Endothelial cell of umbilical vein (primary cell): Measurements from ENCODE around the gene ARID1B. TPM values are rescaled to one million over a fixed set of nuclear protein-coding genes. Genes with fewer than 3 reads are reported as not detected.
A peak's percentile ranks its signal among the peaks of the same experiment; 100 is the strongest.

ENCODE experiments used
- BruUV-seq: library from RNA; stranded (reverse); fragments of 400-500 nt; replicated peaks from 2 replicates; lab custom pipeline; 2021; lab: Mats Ljungman, UMichigan
- CTCF ChIA-PET: fragments of 300-600, 350-600 bp; sonication (Branson Sonifier 250); formaldehyde crosslinking; loops from one replicate; lab custom pipeline; 2021; ENCODE audit warnings: antibody characterized with exemption, inconsistent platforms; lab: Charles Lee
- POLR2A ChIA-PET: fragments of 300-600, 350-600 bp; sonication (Branson Sonifier 250); formaldehyde crosslinking; loops from one replicate; lab custom pipeline; 2021; ENCODE audit warnings: antibody characterized with exemption, inconsistent platforms; lab: Charles Lee
- DNase-seq: peaks from one replicate; pipeline ENCODE4 v3.0.0-alpha.2; 2011; ENCODE audit warnings: low read depth, low spot score
- FAIRE-seq: peaks from 2 replicates; lab custom pipeline; 2011; peaks lifted over from hg19 to GRCh38; lab: Jason Lieb, UNC
- H2AFZ ChIP-seq: 2 replicates; pipeline ENCODE4 v1.6.0; 2012; ENCODE audit warnings: low read depth, low read length, control low read depth, inconsistent platforms
- H3K27ac ChIP-seq: 2 replicates; pipeline ENCODE4 v1.5.1; 2011; ENCODE audit warnings: low read depth, mild to moderate bottlenecking, control low read depth, low read length, moderate library complexity; ENCODE audit not compliant: insufficient read depth
- H3K27me3 ChIP-seq, 2 experiments: 2 replicates each; pipeline versions ENCODE4 v1.6.0 to v1.6.1; 2011; ENCODE audit warnings: low read length in 2 of 2, mixed read lengths in 1 of 2; ENCODE audit not compliant: control insufficient read depth in 2 of 2, insufficient read depth in 2 of 2
- H3K36me3 ChIP-seq, 2 experiments: 2 replicates in 1 of 2; 3 replicates in 1 of 2; pipeline ENCODE4 v1.5.1; 2011; ENCODE audit warnings: low read length in 2 of 2, mild to moderate bottlenecking in 1 of 2, moderate library complexity in 1 of 2; ENCODE audit not compliant: control insufficient read depth in 2 of 2, insufficient read depth in 2 of 2; ENCODE audit errors: extremely low read depth in 1 of 2
- H3K4me1 ChIP-seq: 3 replicates; pipeline ENCODE4 v1.5.1; 2011; ENCODE audit warnings: mild to moderate bottlenecking, low read length; ENCODE audit not compliant: control insufficient read depth, insufficient read depth; ENCODE audit errors: extremely low read depth
- H3K4me2 ChIP-seq: 2 replicates; pipeline ENCODE4 v1.6.1; 2011; ENCODE audit warnings: low read length, control low read depth, mixed read lengths; ENCODE audit not compliant: insufficient read depth
- H3K4me3 ChIP-seq, 3 experiments: fragments of 200-600 bp in 1 of 3; sonication (generic), shearing (Covaris generic) in 1 of 3; replicated peaks in 1 of 3; 2 replicates each; pipeline ENCODE4 v1.5.1; 2011 to 2016; ENCODE audit warnings: control low read depth in 3 of 3, low read length in 3 of 3, mild to moderate bottlenecking in 2 of 3, inconsistent platforms in 1 of 3, low read depth in 1 of 3, moderate library complexity in 1 of 3; ENCODE audit not compliant: insufficient read depth in 1 of 3
- H3K79me2 ChIP-seq: 2 replicates; pipeline ENCODE4 v1.6.0; 2012; ENCODE audit warnings: low read length, inconsistent platforms; ENCODE audit not compliant: control insufficient read depth, insufficient read depth
- H3K9ac ChIP-seq: replicated peaks from 2 replicates; pipeline ENCODE3; 2011; ENCODE audit warnings: low read length, control low read depth; ENCODE audit not compliant: insufficient read depth; ENCODE audit errors: extremely low read depth
- H3K9me1 ChIP-seq: replicated peaks from 3 replicates; pipeline ENCODE4 v1.6.0; 2011; ENCODE audit warnings: mild to moderate bottlenecking, low read length; ENCODE audit not compliant: control insufficient read depth, insufficient read depth; ENCODE audit errors: extremely low read depth
- H3K9me3 ChIP-seq: replicated peaks from 2 replicates; pipeline ENCODE4 v1.5.1; 2012; ENCODE audit warnings: low read length, inconsistent platforms; ENCODE audit not compliant: control insufficient read depth, insufficient read depth
- H4K20me1 ChIP-seq: replicated peaks from 2 replicates; pipeline ENCODE3; 2011; ENCODE audit warnings: mild to moderate bottlenecking, low read length; ENCODE audit not compliant: control insufficient read depth, insufficient read depth; ENCODE audit errors: extremely low read depth
- GATA2 ChIP-seq: IDR thresholded peaks from 2 replicates; pipeline ENCODE4 v1.7.0; 2011; ENCODE audit warnings: low read depth, mild to moderate bottlenecking, moderate library complexity, mixed read lengths, low read length; ENCODE audit not compliant: insufficient read length, insufficient read depth
- dilution Hi-C: fragments of 300-500 bp; cut with MboI; formaldehyde crosslinking; loops from one replicate; pipeline ENCODE4 v1.15.0; 2019; ENCODE audit warnings: low sequenced_read_pairs; ENCODE audit not compliant: extremely low pct_ligation_motif_present
- intact Hi-C: fragments of 100-400 bp; cut with micrococcal nuclease; formaldehyde crosslinking; loops from one replicate; pipeline ENCODE4 v1.10.0; 2022
- polyA plus RNA-seq, 4 experiments: library from polyadenylated mRNA; depleted of rRNA in 3 of 4; stranded (reverse) in 3 of 4; unstranded in 1 of 4; fragments of >200 nt; gene quantifications; 2 replicates each; pipeline versions ENCODE4 v1.2.1 to v1.2.3, GENCODE V29; 2011 to 2012; ENCODE audit warnings: missing spikeins in 1 of 4
- total RNA-seq: library from RNA; stranded (reverse); gene quantifications from 2 replicates; pipeline ENCODE4 v1.2.3, GENCODE V29; 2021
- TF ChIP-seq, protein P1 (sequence below), 2 donors: IDR thresholded peaks; 1 replicate in 1 of 2; 2 replicates in 1 of 2; pipeline ENCODE4 v1.5.1; 2011; ENCODE audit warnings: low read length in 2 of 2, mild to moderate bottlenecking in 2 of 2, moderate library complexity in 2 of 2, control low read depth in 1 of 2, inconsistent platforms in 1 of 2, low read depth in 1 of 2; ENCODE audit not compliant: insufficient read depth in 1 of 2; ENCODE audit errors: extremely low read depth in 1 of 2

Gene ARID1B
- total and polyA plus RNA-seq, 2 donors (not counting 3 experiments of a cell fraction or from before 2014, with no cell fraction given) = 21.8 to 89.5 TPM

DNA sequence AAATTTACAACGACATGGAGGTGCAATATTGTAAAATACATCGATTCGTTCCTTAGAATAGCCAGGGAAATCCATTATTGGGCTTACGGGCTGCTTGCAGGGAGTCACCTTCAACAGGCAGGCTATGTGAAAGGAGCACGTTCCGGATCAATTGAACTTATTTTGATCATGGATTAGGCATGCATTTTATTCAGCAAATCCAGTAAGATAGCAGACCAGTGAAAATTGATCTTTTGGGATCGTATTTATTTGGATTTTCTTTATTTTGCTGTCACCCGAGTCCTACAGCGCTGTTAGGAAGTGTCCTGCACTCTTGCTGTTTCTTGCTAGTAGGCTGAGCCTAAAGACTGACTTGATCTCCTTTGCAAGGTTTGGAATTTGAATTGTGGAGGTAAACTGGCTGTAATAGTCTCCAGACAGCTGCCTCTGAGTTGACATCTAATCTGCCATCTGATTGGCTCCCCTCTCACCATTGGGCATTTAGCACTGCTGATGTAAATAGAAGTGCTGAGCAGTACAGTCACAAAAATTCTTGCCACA, 3.0 kb downstream of the ARID1B start:
- H3K9me1 ChIP-seq = no peaks in the 10 kb centered on the region
- DNase-seq (peak; percentile 91), FAIRE-seq (peak; percentile 58)
- peak overlapping the region; percentile 87 for H3K9ac ChIP-seq
- peak; percentile 14 for TF ChIP-seq GATA2
- TF ChIP-seq, protein P1, sequence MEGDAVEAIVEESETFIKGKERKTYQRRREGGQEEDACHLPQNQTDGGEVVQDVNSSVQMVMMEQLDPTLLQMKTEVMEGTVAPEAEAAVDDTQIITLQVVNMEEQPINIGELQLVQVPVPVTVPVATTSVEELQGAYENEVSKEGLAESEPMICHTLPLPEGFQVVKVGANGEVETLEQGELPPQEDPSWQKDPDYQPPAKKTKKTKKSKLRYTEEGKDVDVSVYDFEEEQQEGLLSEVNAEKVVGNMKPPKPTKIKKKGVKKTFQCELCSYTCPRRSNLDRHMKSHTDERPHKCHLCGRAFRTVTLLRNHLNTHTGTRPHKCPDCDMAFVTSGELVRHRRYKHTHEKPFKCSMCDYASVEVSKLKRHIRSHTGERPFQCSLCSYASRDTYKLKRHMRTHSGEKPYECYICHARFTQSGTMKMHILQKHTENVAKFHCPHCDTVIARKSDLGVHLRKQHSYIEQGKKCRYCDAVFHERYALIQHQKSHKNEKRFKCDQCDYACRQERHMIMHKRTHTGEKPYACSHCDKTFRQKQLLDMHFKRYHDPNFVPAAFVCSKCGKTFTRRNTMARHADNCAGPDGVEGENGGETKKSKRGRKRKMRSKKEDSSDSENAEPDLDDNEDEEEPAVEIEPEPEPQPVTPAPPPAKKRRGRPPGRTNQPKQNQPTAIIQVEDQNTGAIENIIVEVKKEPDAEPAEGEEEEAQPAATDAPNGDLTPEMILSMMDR (IDR thresholded peaks at IDR 0.05; ENCODE audit: extremely low read depth in 1 of 2, insufficient read depth in 1 of 2, low read depth in 1 of 2, low read length in 2 of 2) = no peak
- peaks cover 78% of the 10 kb centered on the region for H3K79me2 ChIP-seq
- H3K27ac ChIP-seq = peak overlapping the region; percentile 79
- peak overlapping the region; percentile 100 for H3K4me2 ChIP-seq
- dilution Hi-C loops = no loop called here
- peak overlapping the region; percentile 50 for H2AFZ ChIP-seq
- peaks cover 46% of the 10 kb centered on the region for H3K4me1 ChIP-seq
- H4K20me1 ChIP-seq = peaks cover 28% of the 10 kb centered on the region
- intact Hi-C loops = loop anchor here (1.0 to 10.0 kb wide), 8 partner anchors 11 to 615 kb away; no protein-coding TSS in a partner anchor
- ChIA-PET CTCF (interaction anchor here (0.8 to 1.5 kb wide), 8 partner anchors 12 to 266 kb away, joined by 3 to 6 read pairs (median 3); no protein-coding TSS in a partner anchor), POLR2A (interaction anchor here (0.6 kb wide), 1 partner anchor 10 kb away, joined by 3 read pairs; no protein-coding TSS in a partner anchor)
- H3K4me3 ChIP-seq = peak overlapping the region; percentile 90 to 99 (median 97)
- peaks cover 2 to 3% of the 10 kb centered on the region in 2 experiments for H3K36me3 ChIP-seq
- BruUV-seq = TSS peak; percentile 24
- no peaks in the 10 kb centered on the region for H3K27me3 ChIP-seq
- no peaks in the 10 kb centered on the region for H3K9me3 ChIP-seq
